Thyroid gland (tissue), 4 donors: ENCODE results near the gene CAMTA1. TPM values are rescaled to one million over a fixed set of nuclear protein-coding genes. Genes with fewer than 3 reads are reported as not detected.

Experiments
- DNase-seq, 2 donors: peaks; one replicate each; pipeline ENCODE4 v3.0.0-alpha.2; 2019
- H3K27ac ChIP-seq, 3 donors: fragments of 200-600 bp; sonication (generic); 1 replicate in 2 of 3; 2 replicates in 1 of 3; pipeline ENCODE4 v1.5.1; 2016 to 2019; ENCODE audit warnings: mild to moderate bottlenecking in 1 of 3, moderate library complexity in 1 of 3
- H3K27me3 ChIP-seq: fragments of 200-600 bp; sonication (generic); one replicate; pipeline ENCODE4 v1.5.1; 2019
- H3K36me3 ChIP-seq, 2 donors: fragments of 200-600 bp; sonication (generic); one replicate each; pipeline ENCODE4 v1.5.1; 2016 to 2019
- H3K4me1 ChIP-seq, 2 donors: fragments of 200-600 bp; sonication (generic); one replicate each; pipeline ENCODE4 v1.5.1; 2017 to 2019
- H3K4me3 ChIP-seq, 3 donors: fragments of 200-600 bp; sonication (generic); replicated peaks in 1 of 3; 1 replicate in 2 of 3; 2 replicates in 1 of 3; pipeline ENCODE4 v1.5.1; 2016; ENCODE audit warnings: mild to moderate bottlenecking in 1 of 3
- H3K9me3 ChIP-seq: fragments of 200-600 bp; sonication (generic); one replicate; pipeline ENCODE4 v1.5.1; 2017
- CTCF ChIP-seq, 6 experiments: fragments of 200-600 bp in 3 of 6; fragments of 450-650 bp in 3 of 6; sonication (generic) in 3 of 6; IDR thresholded peaks; one replicate each; pipeline ENCODE4 v1.5.1; 2016 to 2019; ENCODE audit warnings: antibody characterized with exemption in 6 of 6, mild to moderate bottlenecking in 2 of 6, inconsistent platforms in 1 of 6, moderate library complexity in 1 of 6
- POLR2A ChIP-seq, 2 donors: fragments of 450-650 bp; IDR thresholded peaks; one replicate each; pipeline ENCODE4 v1.6.1; 2017; ENCODE audit warnings: antibody characterized with exemption in 2 of 2, mild to moderate bottlenecking in 2 of 2, moderate library complexity in 1 of 2
- WGBS, 2 donors: methylation state at CpG; one replicate each; pipeline ENCODE4 v1.1.5; 2017; 5-methylcytosine and 5-hydroxymethylcytosine counted together
- intact Hi-C: fragments of 100-400 bp; cut with DNase I; formaldehyde crosslinking; loops from one replicate; pipeline ENCODE4 v1.15.1; 2023
- total RNA-seq, 4 donors: library from RNA; depleted of rRNA; stranded (reverse); fragments of >200 nt; gene quantifications; one replicate each; pipeline ENCODE4 v1.2.3, GENCODE V29; 2016

The CAMTA1 gene
- total RNA-seq, 4 donors from 2014 or later = 63.9 to 124 (median 101) TPM

- Histone ChIP-seq H3K4me3 (no peak overlapping the region), H3K27me3 (no peaks in the 10 kb centered on the region), H3K27ac (no peak overlapping the region), H3K4me1 (no peaks in the 10 kb centered on the region), H3K9me3 (no peaks in the 10 kb centered on the region), H3K36me3 (no peaks in the 10 kb centered on the region)
- intact Hi-C loops = no loop called here
- DNase-seq = no peak
- 81 to 84% methylated on average over 7 of the region's 7 CpGs for whole genome bisulfite sequencing, 2 donors
- TF ChIP-seq POLR2A (IDR thresholded peaks at IDR 0.05) (no peak), CTCF (IDR thresholded peaks at IDR 0.05) (no peak)
Observed at GRCh38 chr1:7430047-7430608, 644.9 kb downstream of the CAMTA1 start.

GRCh38 chr1:7430691-7431090 lies 645.4 kb downstream of the CAMTA1 start:
- H3K36me3 ChIP-seq = no peaks in the 10 kb centered on the region
- H3K27me3 ChIP-seq = no peaks in the 10 kb centered on the region
- no peak for TF ChIP-seq CTCF (IDR thresholded peaks at IDR 0.05)
- no peak for TF ChIP-seq POLR2A (IDR thresholded peaks at IDR 0.05)
- H3K9me3 ChIP-seq = no peaks in the 10 kb centered on the region
- intact Hi-C loops = no loop called here
- no peaks in the 10 kb centered on the region for H3K4me1 ChIP-seq
- WGBS, 2 donors = 84 to 88% methylated on average over 1 of the region's 1 CpG
- H3K27ac ChIP-seq = no peak overlapping the region
- no peak overlapping the region for H3K4me3 ChIP-seq
- no peak for DNase-seq

- Histone ChIP-seq H3K36me3 (no peaks in the 10 kb centered on the region), H3K4me3 (no peak overlapping the region), H3K27me3 (no peaks in the 10 kb centered on the region), H3K9me3 (no peaks in the 10 kb centered on the region), H3K27ac (no peak overlapping the region), H3K4me1 (no peaks in the 10 kb centered on the region)
- intact Hi-C loops = no loop called here
- no peak for DNase-seq
- WGBS, 2 donors = 81 to 87% methylated on average over 15 of the region's 15 CpGs
- TF ChIP-seq CTCF (IDR thresholded peaks at IDR 0.05) = no peak
- no peak for TF ChIP-seq POLR2A (IDR thresholded peaks at IDR 0.05)
Observed at GRCh38 chr1:7432102-7432899, 647.0 kb downstream of the CAMTA1 start.

GRCh38 chr1:7432900-7433380 lies 647.7 kb downstream of the CAMTA1 start:
- WGBS, 2 donors = 90 to 96% methylated on average over 4 of the region's 5 CpGs
- Histone ChIP-seq H3K27me3 (no peaks in the 10 kb centered on the region), H3K4me1 (no peaks in the 10 kb centered on the region), H3K9me3 (no peaks in the 10 kb centered on the region), H3K36me3 (no peaks in the 10 kb centered on the region), H3K27ac (no peak overlapping the region), H3K4me3 (no peak overlapping the region)
- TF ChIP-seq CTCF (IDR thresholded peaks at IDR 0.05) (no peak), POLR2A (IDR thresholded peaks at IDR 0.05) (no peak)
- intact Hi-C loops = no loop called here
- DNase-seq = no peak

GRCh38 chr1:7434566-7434965 lies 649.3 kb downstream of the CAMTA1 start:
- H3K9me3 ChIP-seq = no peaks in the 10 kb centered on the region
- intact Hi-C loops = no loop called here
- H3K27me3 ChIP-seq = no peaks in the 10 kb centered on the region
- no peak for DNase-seq
- TF ChIP-seq CTCF (IDR thresholded peaks at IDR 0.05) = no peak
- no peak for TF ChIP-seq POLR2A (IDR thresholded peaks at IDR 0.05)
- no peaks in the 10 kb centered on the region for H3K36me3 ChIP-seq
- H3K4me3 ChIP-seq = no peak overlapping the region
- H3K27ac ChIP-seq = no peak overlapping the region
- 95 to 96% methylated on average over 5 of the region's 5 CpGs for WGBS, 2 donors
- no peaks in the 10 kb centered on the region for H3K4me1 ChIP-seq
